K562 (cell line): Measurements from ENCODE around the gene SPRTN. TPM values are rescaled to one million over a fixed set of nuclear protein-coding genes. Genes with fewer than 3 reads are reported as not detected.

Experiments used
- ATAC-seq: fragments of 200-7000 bp; cut with Tn5 transposase; 3 replicates; pipeline ENCODE4 v1.9.1; 2020; ENCODE audit warnings: moderate library complexity
- BruUV-seq: library from RNA; stranded (reverse); fragments of 400-500 nt; replicated peaks from 2 replicates; lab custom pipeline; 2021; lab: Mats Ljungman, UMichigan
- CTCF ChIA-PET: fragments of 300-600 bp; formaldehyde crosslinking; extraction: SDS; loops from one replicate; lab custom pipeline; 2021; ENCODE audit warnings: low intra/inter-chr PET ratio; lab: Yijun Ruan, JAX
- POLR2A ChIA-PET: fragments of 300-600, 350-650 bp; sonication (Branson Sonifier 250); formaldehyde crosslinking; extraction: SDS; loops from one replicate; lab custom pipeline; 2021; ENCODE audit warnings: antibody characterized with exemption, inconsistent platforms; lab: Yijun Ruan, JAX
- DNase-seq, 4 experiments: peaks; one replicate each; pipeline versions ENCODE4 v3.0.0 to v3.0.0-alpha.2; 2011 to 2018; ENCODE audit warnings: low spot score in 3 of 4, mixed read lengths in 3 of 4; ENCODE audit errors: extremely low read depth in 1 of 4
- FAIRE-seq: peaks from 2 replicates; lab custom pipeline; 2011; peaks lifted over from hg19 to GRCh38; lab: Jason Lieb, UNC
- H2AFZ ChIP-seq: 2 replicates; pipeline ENCODE4 v1.6.0; 2011; ENCODE audit warnings: low read depth, low read length, control low read depth, inconsistent platforms
- H3K27ac ChIP-seq: fragments of 200-600 bp; 3 replicates; pipeline ENCODE4 v1.8.0; 2011; ENCODE audit warnings: low read depth, mild to moderate bottlenecking, control low read depth, inconsistent platforms, low read length, moderate library complexity, mixed read lengths; ENCODE audit errors: extremely low read depth
- H3K27me3 ChIP-seq, 2 experiments: fragments of 300-600 bp in 1 of 2; 2 replicates in 1 of 2; 3 replicates in 1 of 2; pipeline versions ENCODE4 v1.6.0 to v1.8.0; 2011; ENCODE audit warnings: inconsistent platforms in 2 of 2, low read length in 2 of 2, mild to moderate bottlenecking in 1 of 2, mixed read lengths in 1 of 2, moderate library complexity in 1 of 2; ENCODE audit not compliant: control insufficient read depth in 2 of 2, insufficient read depth in 2 of 2
- H3K36me3 ChIP-seq: fragments of 300-600 bp; 3 replicates; pipeline ENCODE4 v1.8.0; 2011; ENCODE audit warnings: mild to moderate bottlenecking, low read length, inconsistent platforms; ENCODE audit not compliant: control insufficient read depth, insufficient read depth
- H3K4me1 ChIP-seq, 2 experiments: fragments of 200-600 bp in 1 of 2; replicated peaks in 1 of 2; 2 replicates in 1 of 2; 3 replicates in 1 of 2; pipeline versions ENCODE4 v1.5.1 to v1.8.0; 2011; ENCODE audit warnings: inconsistent platforms in 2 of 2, low read length in 2 of 2, mild to moderate bottlenecking in 1 of 2, mixed read lengths in 1 of 2, moderate library complexity in 1 of 2; ENCODE audit not compliant: control insufficient read depth in 2 of 2, insufficient read depth in 2 of 2
- H3K4me2 ChIP-seq: 2 replicates; pipeline ENCODE4 v1.6.1; 2011; ENCODE audit warnings: low read length, control low read depth, inconsistent platforms, mixed read lengths; ENCODE audit not compliant: insufficient read depth
- H3K4me3 ChIP-seq: fragments of 200-600 bp; sonication (generic), shearing (Covaris generic); 2 replicates; pipeline ENCODE4 v1.5.1; 2016; ENCODE audit warnings: control low read depth, inconsistent platforms
- H3K79me2 ChIP-seq: fragments of 200-600 bp; 3 replicates; pipeline ENCODE4 v1.8.0; 2011; ENCODE audit warnings: low read length, inconsistent platforms; ENCODE audit not compliant: control insufficient read depth, insufficient read depth
- H3K9ac ChIP-seq, 2 experiments: 2 replicates each; pipeline versions ENCODE4 v1.6.0 to v1.6.1; 2011; ENCODE audit warnings: low read depth in 2 of 2, low read length in 2 of 2, control low read depth in 1 of 2, inconsistent platforms in 1 of 2, mild to moderate bottlenecking in 1 of 2, mixed read lengths in 1 of 2; ENCODE audit not compliant: insufficient read depth in 1 of 2
- H3K9me1 ChIP-seq: one replicate; pipeline ENCODE4 v1.6.0; 2011; ENCODE audit warnings: inconsistent platforms, mild to moderate bottlenecking, low read length, moderate library complexity; ENCODE audit not compliant: control insufficient read depth, insufficient read depth
- H3K9me3 ChIP-seq: replicated peaks from 2 replicates; pipeline ENCODE4 v1.5.1; 2011; ENCODE audit warnings: low read depth, low read length, inconsistent platforms; ENCODE audit not compliant: control insufficient read depth, insufficient read depth
- H4K20me1 ChIP-seq: replicated peaks from 2 replicates; pipeline ENCODE4 v1.6.1; 2011; ENCODE audit warnings: low read length, inconsistent platforms, mixed read lengths; ENCODE audit not compliant: control insufficient read depth, insufficient read depth
- CTBP1 ChIP-seq: fragments of 450-650 bp; IDR thresholded peaks from 2 replicates; pipeline ENCODE4 v1.6.1; 2016; ENCODE audit warnings: borderline replicate concordance
- JUNB ChIP-seq: fragments of 450-650 bp; formaldehyde crosslinking; conservative IDR thresholded peaks from 2 replicates; pipeline ENCODE4 v1.4.0; 2020; ENCODE audit warnings: mild to moderate bottlenecking
- POU5F1 ChIP-seq: fragments of 150-350 bp; IDR thresholded peaks from 2 replicates; pipeline ENCODE4 v1.6.1; 2014; ENCODE audit warnings: borderline replicate concordance, low read length, low read depth, mild to moderate bottlenecking; ENCODE audit not compliant: partially characterized antibody
- RBM34 ChIP-seq: fragments of 200-400 bp; formaldehyde crosslinking; IDR thresholded peaks from 2 replicates; pipeline ENCODE4 v1.6.1; 2018; ENCODE audit warnings: low read length, borderline replicate concordance; ENCODE audit not compliant: insufficient read depth
- SREBF2 ChIP-seq: sonication (generic); formaldehyde crosslinking; IDR thresholded peaks from 2 replicates; pipeline ENCODE4 v1.4.0; 2020; ENCODE audit warnings: mild to moderate bottlenecking, missing genetic modification reagents
- TAL1 ChIP-seq: fragments of 450-650 bp; IDR thresholded peaks from 2 replicates; pipeline ENCODE4 v1.6.1; 2016; ENCODE audit warnings: mild to moderate bottlenecking
- ZKSCAN8 ChIP-seq: fragments of 200-800 bp; sonication (Bioruptor generic); IDR thresholded peaks from 2 replicates; pipeline ENCODE4 v1.6.1; 2016; ENCODE audit warnings: missing genetic modification characterization, missing compliant biosample characterization
- ZNF121 ChIP-seq: sonication (generic); formaldehyde crosslinking; conservative IDR thresholded peaks from 2 replicates; pipeline ENCODE4 v1.8.0; 2022; ENCODE audit warnings: missing genetic modification reagents
- WGBS: fragments of 100-300 bp; shearing (Covaris generic); methylation state at CpG from one replicate; pipeline ENCODE4 v1.1.6; 2016; ENCODE audit warnings: low coverage, mixed read lengths; ENCODE audit not compliant: insufficient coverage; ENCODE audit errors: missing lambda C conversion rate; 5-methylcytosine and 5-hydroxymethylcytosine counted together
- in situ Hi-C: fragments of 300-500 bp; cut with MboI; formaldehyde crosslinking; loops from 4 replicates; pipeline ENCODE4 v1.15.0; 2018; ENCODE audit warnings: inconsistent platforms, mixed read lengths
- intact Hi-C: fragments of 100-400 bp; cut with micrococcal nuclease; formaldehyde crosslinking; loops from 2 replicates; pipeline ENCODE4 v1.14.2; 2022
- polyA plus RNA-seq, 8 experiments: library from polyadenylated mRNA; depleted of rRNA in 4 of 8; stranded (reverse) in 5 of 8; unstranded in 3 of 8; fragments of >200 nt; fragmentation: Nextera tagmentation in 2 of 8; fragmentation: Illumina TruSeq in 1 of 8; extraction: Ambion mirVana in 2 of 8; extraction: Trizol in 1 of 8; gene quantifications; 2 replicates each; pipeline versions ENCODE4 v1.2.1 to v1.2.3, GENCODE V29; 2011 to 2014; ENCODE audit warnings: inconsistent platforms in 1 of 8, missing spikeins in 1 of 8
- total RNA-seq, 7 experiments: library from RNA; depleted of rRNA in 6 of 7; stranded (reverse); fragments of >200 nt in 6 of 7; fragmentation: Illumina TruSeq in 2 of 7; extraction: Trizol in 2 of 7; gene quantifications; 2 replicates each; pipeline versions ENCODE4 v1.2.1 to v1.2.3, GENCODE V29; 2011 to 2021; ENCODE audit warnings: low replicate concordance in 1 of 7
- TF ChIP-seq, protein P1 (sequence below): fragments of 250-450 bp; sonication (Bioruptor Pico); IDR thresholded peaks from 2 replicates; pipeline ENCODE4 v1.8.0; 2022; ENCODE audit warnings: inconsistent platforms

Gene SPRTN
- total and polyA plus RNA-seq, 9 of the 15 experiments (the other 6 are each of a cell fraction or from before 2014, with no cell fraction given): 8.1 to 32.5 (median 21.2) TPM

DNA sequence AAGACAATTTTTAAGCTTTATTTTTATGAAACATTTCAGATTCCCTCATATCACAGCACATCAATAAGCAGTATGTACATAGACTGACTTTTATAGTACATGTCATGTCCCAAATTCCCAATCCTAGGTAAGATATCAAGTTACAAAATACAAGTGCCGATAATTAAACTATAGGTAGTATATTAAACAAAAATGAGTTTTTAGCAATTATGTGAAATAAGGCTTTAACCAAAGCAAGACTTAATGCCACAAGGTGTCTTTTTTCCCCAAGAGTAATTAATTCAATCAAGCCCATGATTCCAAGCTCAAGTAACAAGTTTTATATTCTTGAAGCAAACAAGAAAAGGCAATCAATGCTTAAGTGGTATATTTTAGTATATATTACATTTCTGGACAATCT lies 5.3 kb upstream of the SPRTN start:
- BruUV-seq: no TSS peak
- DNase-seq: no peak
- H3K36me3 ChIP-seq: peaks cover 11% of the 10 kb centered on the region
- no peaks in the 10 kb centered on the region for H3K9me3 ChIP-seq
- no peak overlapping the region for H3K4me3 ChIP-seq
- no peak overlapping the region for H3K27ac ChIP-seq
- no peaks in the 10 kb centered on the region for H3K9me1 ChIP-seq
- ChIA-PET POLR2A (no interaction called here), CTCF (no interaction called here)
- WGBS: 85% methylated on average over 1 of the region's 1 CpG
- intact Hi-C loops (loop anchor here (10.0 kb wide), 1 partner anchor 348 kb away; no protein-coding TSS in a partner anchor), in situ Hi-C loops (no loop called here)
- H2AFZ ChIP-seq: no peak overlapping the region
- peaks cover 51% of the 10 kb centered on the region for H3K79me2 ChIP-seq
- H4K20me1 ChIP-seq: peaks cover 15% of the 10 kb centered on the region
- H3K4me2 ChIP-seq: no peak overlapping the region
- no peak for FAIRE-seq
- no peak overlapping the region for H3K9ac ChIP-seq
- ATAC-seq: no peak
- peaks cover 17 to 19% of the 10 kb centered on the region in 2 experiments; a peak in 4 of 5 replicates for H3K4me1 ChIP-seq
- TF ChIP-seq POU5F1: no peak
- TF ChIP-seq, protein P1, sequence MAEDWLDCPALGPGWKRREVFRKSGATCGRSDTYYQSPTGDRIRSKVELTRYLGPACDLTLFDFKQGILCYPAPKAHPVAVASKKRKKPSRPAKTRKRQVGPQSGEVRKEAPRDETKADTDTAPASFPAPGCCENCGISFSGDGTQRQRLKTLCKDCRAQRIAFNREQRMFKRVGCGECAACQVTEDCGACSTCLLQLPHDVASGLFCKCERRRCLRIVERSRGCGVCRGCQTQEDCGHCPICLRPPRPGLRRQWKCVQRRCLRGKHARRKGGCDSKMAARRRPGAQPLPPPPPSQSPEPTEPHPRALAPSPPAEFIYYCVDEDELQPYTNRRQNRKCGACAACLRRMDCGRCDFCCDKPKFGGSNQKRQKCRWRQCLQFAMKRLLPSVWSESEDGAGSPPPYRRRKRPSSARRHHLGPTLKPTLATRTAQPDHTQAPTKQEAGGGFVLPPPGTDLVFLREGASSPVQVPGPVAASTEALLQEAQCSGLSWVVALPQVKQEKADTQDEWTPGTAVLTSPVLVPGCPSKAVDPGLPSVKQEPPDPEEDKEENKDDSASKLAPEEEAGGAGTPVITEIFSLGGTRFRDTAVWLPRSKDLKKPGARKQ (CRISPR knock-in tag): no peak
- TF ChIP-seq JUNB: no peak
- no peak for TF ChIP-seq CTBP1
- no peak for TF ChIP-seq RBM34
- no peak for TF ChIP-seq ZNF121 (CRISPR knock-in tag)
- TF ChIP-seq SREBF2 (CRISPR knock-in tag): no peak
- TF ChIP-seq TAL1: no peak
- TF ChIP-seq ZKSCAN8 (CRISPR knock-in tag): no peak
- 0 out of 5 replicates have a peak, but pooled peaks cover 0 to 2% of the 10 kb centered on the region in 2 experiments for H3K27me3 ChIP-seq
